HCT116 (cell line): ENCODE measurements around the gene ZNF254. TPM values are rescaled to one million over a fixed set of nuclear protein-coding genes. Genes with fewer than 3 reads are reported as not detected.

Source experiments
- ATAC-seq: fragments of 200-7000 bp; cut with Tn5 transposase; 2 replicates; pipeline ENCODE4 v1.9.1; 2020; ENCODE audit warnings: mild to moderate bottlenecking, moderate library complexity
- BruUV-seq: library from RNA; stranded (reverse); fragments of 400-500 nt; replicated peaks from 2 replicates; lab custom pipeline; 2021; lab: Mats Ljungman, UMichigan
- CTCF ChIA-PET: fragments of 300-600 bp; sonication (Branson Sonifier 250); formaldehyde crosslinking; loops from one replicate; lab custom pipeline; 2021; ENCODE audit warnings: antibody characterized with exemption; lab: Charles Lee
- POLR2A ChIA-PET: fragments of 300-600, 350-600 bp; sonication (Branson Sonifier 250); formaldehyde crosslinking; loops from one replicate; lab custom pipeline; 2021; ENCODE audit warnings: antibody characterized with exemption; lab: Charles Lee
- RAD21 ChIA-PET, 2 experiments: fragments of 300-600 bp; sonication (Branson Sonifier 250); formaldehyde crosslinking; loops; one replicate each; lab custom pipeline; 2023; ENCODE audit warnings: low total read pairs in 2 of 2; ENCODE audit not compliant: uncharacterized antibody in 2 of 2, unreplicated experiment in 2 of 2, low non-redundant PET in 1 of 2; lab: Charles Lee
- DNase-seq: peaks from one replicate; pipeline ENCODE4 v3.0.0-alpha.2; 2010; ENCODE audit warnings: low read depth, low spot score
- H2AFZ ChIP-seq: fragments of 200-600 bp; shearing (Covaris generic), sonication (generic); 2 replicates; pipeline ENCODE4 v1.6.1; 2017; ENCODE audit warnings: low read depth, mixed run types, mixed read lengths, antibody characterized with exemption, low read length; ENCODE audit not compliant: poor library complexity, severe bottlenecking
- H3K27ac ChIP-seq: 2 replicates; pipeline ENCODE4 v1.5.1; 2012; ENCODE audit warnings: low read depth, low read length
- H3K27me3 ChIP-seq: fragments of 200-600 bp; sonication (generic); 2 replicates; pipeline ENCODE4 v1.6.1; 2016; ENCODE audit warnings: mixed run types, low read length, mixed read lengths; ENCODE audit not compliant: insufficient read depth
- H3K36me3 ChIP-seq, 2 experiments: fragments of 200-500 bp in 1 of 2; fragments of 200-600 bp in 1 of 2; sonication (Bioruptor generic) in 1 of 2; sonication (generic) in 1 of 2; 2 replicates each; pipeline versions ENCODE4 v1.5.1 to v1.6.1; 2014 to 2016; ENCODE audit warnings: low read length in 2 of 2, inconsistent platforms in 1 of 2, mixed read lengths in 1 of 2, mixed run types in 1 of 2; ENCODE audit not compliant: insufficient read depth in 2 of 2, control insufficient read depth in 1 of 2
- H3K4me1 ChIP-seq, 2 experiments: fragments of 200-600 bp in 1 of 2; sonication (generic) in 1 of 2; 2 replicates each; pipeline versions ENCODE4 v1.5.1 to v1.6.1; 2012 to 2017; ENCODE audit warnings: low read length in 2 of 2, inconsistent platforms in 1 of 2, mild to moderate bottlenecking in 1 of 2, mixed read lengths in 1 of 2, mixed run types in 1 of 2, moderate library complexity in 1 of 2; ENCODE audit not compliant: insufficient read depth in 2 of 2, control insufficient read depth in 1 of 2
- H3K4me2 ChIP-seq: fragments of 200-600 bp; sonication (generic); 2 replicates; pipeline ENCODE4 v1.6.1; 2017; ENCODE audit warnings: mixed run types, low read length, mixed read lengths
- H3K4me3 ChIP-seq, 2 experiments: fragments of 200-600 bp in 1 of 2; sonication (generic) in 1 of 2; replicated peaks in 1 of 2; 2 replicates each; pipeline ENCODE4 v1.5.1; 2011 to 2016; ENCODE audit warnings: low read length in 2 of 2, control low read depth in 1 of 2, low read depth in 1 of 2, mild to moderate bottlenecking in 1 of 2, mixed read lengths in 1 of 2, mixed run types in 1 of 2
- H3K79me2 ChIP-seq: fragments of 200-600 bp; sonication (generic); 2 replicates; pipeline ENCODE4 v1.6.1; 2017; ENCODE audit warnings: mild to moderate bottlenecking, mixed run types, low read length, moderate library complexity, mixed read lengths; ENCODE audit not compliant: insufficient read depth
- H3K9ac ChIP-seq: fragments of 200-600 bp; sonication (generic); 2 replicates; pipeline ENCODE4 v1.6.1; 2016; ENCODE audit warnings: low read length, mixed read lengths
- H3K9me2 ChIP-seq: fragments of 200-600 bp; sonication (generic), shearing (Covaris generic); 2 replicates; pipeline ENCODE4 v1.6.1; 2017; ENCODE audit warnings: mixed run types, mild to moderate bottlenecking, moderate library complexity; ENCODE audit not compliant: insufficient read depth
- H3K9me3 ChIP-seq, 2 experiments: fragments of 200-500 bp in 1 of 2; fragments of 200-600 bp in 1 of 2; sonication (Bioruptor generic) in 1 of 2; sonication (generic) in 1 of 2; 2 replicates each; pipeline ENCODE4 v1.6.1; 2014 to 2017; ENCODE audit warnings: low read length in 2 of 2, mixed read lengths in 2 of 2, inconsistent platforms in 1 of 2, low read depth in 1 of 2, mild to moderate bottlenecking in 1 of 2, mixed run types in 1 of 2, moderate library complexity in 1 of 2; ENCODE audit not compliant: control insufficient read depth in 1 of 2, insufficient read depth in 1 of 2
- H4K20me1 ChIP-seq: fragments of 200-600 bp; sonication (generic), shearing (Covaris generic); 2 replicates; pipeline ENCODE4 v1.6.1; 2017; ENCODE audit warnings: mixed run types, mild to moderate bottlenecking, moderate library complexity; ENCODE audit not compliant: insufficient read depth
- CEBPB ChIP-seq: IDR thresholded peaks from 2 replicates; pipeline ENCODE4 v1.6.1; 2012; ENCODE audit warnings: low read depth
- CTCF ChIP-seq, 3 experiments: fragments of 200-600 bp in 1 of 3; sonication (generic) in 1 of 3; IDR thresholded peaks in 2 of 3; conservative IDR thresholded peaks in 1 of 3; 2 replicates each; pipeline ENCODE4 v1.5.1; 2012 to 2017; ENCODE audit warnings: low read depth in 2 of 3, low read length in 2 of 3, antibody characterized with exemption in 1 of 3, borderline replicate concordance in 1 of 3, control low read depth in 1 of 3, mild to moderate bottlenecking in 1 of 3, mixed read lengths in 1 of 3, mixed run types in 1 of 3, moderate library complexity in 1 of 3; ENCODE audit not compliant: insufficient read depth in 1 of 3
- JUND ChIP-seq: IDR thresholded peaks from 2 replicates; pipeline ENCODE4 v1.6.1; 2012
- RAD21 ChIP-seq: IDR thresholded peaks from 2 replicates; pipeline ENCODE4 v1.6.1; 2012; ENCODE audit warnings: low read depth, mild to moderate bottlenecking
- SP1 ChIP-seq: IDR thresholded peaks from 2 replicates; pipeline ENCODE4 v1.6.1; 2012; ENCODE audit warnings: low read depth
- SRF ChIP-seq: IDR thresholded peaks from 2 replicates; pipeline ENCODE4 v1.6.1; 2012; ENCODE audit warnings: low read depth
- intact Hi-C: fragments of 100-400 bp; cut with micrococcal nuclease; formaldehyde crosslinking; loops from 2 replicates; pipeline ENCODE4 v1.10.0; 2022
- total RNA-seq: library from RNA; stranded (reverse); gene quantifications from one replicate; pipeline ENCODE4 v1.2.1, GENCODE V29; 2021; ENCODE audit not compliant: unreplicated experiment

Gene ZNF254
- total RNA-seq, 1 experiment from 2014 or later, result 2.5 TPM

GRCh38 chr19:24142771-24143170 lies 55.8 kb downstream of the ZNF254 start:
- Histone ChIP-seq H4K20me1 (no peaks in the 10 kb centered on the region), H3K79me2 (no peaks in the 10 kb centered on the region), H3K4me3 (no peak overlapping the region), H3K27ac (no peak overlapping the region), H3K9me2 (no peaks in the 10 kb centered on the region), H3K4me2 (no peak overlapping the region), H3K9ac (no peak overlapping the region), H3K9me3 (peaks cover 12 to 13% of the 10 kb centered on the region in 2 experiments; a peak in 2 of 4 replicates), H3K36me3 (no peaks in the 10 kb centered on the region), H3K27me3 (no peaks in the 10 kb centered on the region), H3K4me1 (no peaks in the 10 kb centered on the region), H2AFZ (no peak overlapping the region)
- ChIA-PET CTCF (no interaction called here), RAD21 (no interaction called here), POLR2A (no interaction called here)
- TF ChIP-seq JUND (no peak), SRF (no peak), SP1 (no peak), CEBPB (no peak)
- ATAC-seq (no peak), DNase-seq (no peak)
- BruUV-seq, result no TSS peak
- intact Hi-C loops, result no loop called here

- intact Hi-C loops, result no loop called here
- TF ChIP-seq SRF, result no peak
- 0 out of 2 replicates have a peak, but pooled peaks have one; percentile 9 for TF ChIP-seq RAD21
- peak in 1 of 3 experiments; percentile 18; a peak in 1 of 6 replicates for TF ChIP-seq CTCF (IDR thresholded peaks at IDR 0.05 in 2 of 3, conservative IDR thresholded peaks at IDR 0.05 in 1 of 3; ENCODE audit: borderline replicate concordance in 1 of 3, insufficient read depth in 1 of 3, low read depth in 2 of 3, low read length in 2 of 3)
- RAD21 ChIA-PET, result no interaction called here
- H3K4me1 ChIP-seq, result no peaks in the 10 kb centered on the region
- H3K4me2 ChIP-seq, result no peak overlapping the region
- H3K4me3 ChIP-seq, result no peak overlapping the region
- DNase-seq (no peak), ATAC-seq (no peak)
- no peaks in the 10 kb centered on the region for H4K20me1 ChIP-seq
- BruUV-seq, result no TSS peak
- no peak overlapping the region for H2AFZ ChIP-seq
- POLR2A ChIA-PET, result no interaction called here
- no peak overlapping the region for H3K9ac ChIP-seq
- no peaks in the 10 kb centered on the region for H3K9me2 ChIP-seq
- no peaks in the 10 kb centered on the region for H3K27me3 ChIP-seq
- no peaks in the 10 kb centered on the region for H3K79me2 ChIP-seq
- H3K36me3 ChIP-seq, result no peaks in the 10 kb centered on the region
- H3K9me3 ChIP-seq, result peaks cover 0 to 24% of the 10 kb centered on the region in 2 experiments; a peak in 2 of 4 replicates
- CTCF ChIA-PET, result no interaction called here
- no peak overlapping the region for H3K27ac ChIP-seq
These were observed 72.7 kb downstream of the ZNF254 start for GRCh38 chr19:24159707-24160106.
